ENCODE measurements around the gene ANXA11.

GRCh38 chr10:80183436-80183835, 21.9 kb downstream of the ANXA11 start:
- no peak for TF ChIP-seq POLR2AphosphoS5 (IDR thresholded peaks at IDR 0.05)
- no peak for TF ChIP-seq POLR2A (IDR thresholded peaks at IDR 0.05; ENCODE audit: low read depth)

All from esophagus muscularis mucosa (tissue), 2 donors.